Panc1 (cell line): ENCODE results near the gene ZNF500. TPM values are rescaled to one million over a fixed set of nuclear protein-coding genes. Genes with fewer than 3 reads are reported as not detected.
A peak's percentile ranks its signal among the peaks of the same experiment; 100 is the strongest.

ENCODE experiments used
- ATAC-seq: fragments of 200-7000 bp; cut with Tn5 transposase; 2 replicates; pipeline ENCODE4 v1.9.1; 2020; ENCODE audit warnings: mild to moderate bottlenecking, moderate library complexity
- BruUV-seq: library from RNA; stranded (reverse); fragments of 400-500 nt; replicated peaks from 2 replicates; lab custom pipeline; 2021; lab: Mats Ljungman, UMichigan
- CTCF ChIA-PET: fragments of 300-600 bp; sonication (Branson Sonifier 250); formaldehyde crosslinking; loops from one replicate; lab custom pipeline; 2022; ENCODE audit warnings: antibody characterized with exemption; lab: Charles Lee
- POLR2A ChIA-PET: fragments of 300-600 bp; sonication (Branson Sonifier 250); formaldehyde crosslinking; loops from one replicate; lab custom pipeline; 2022; ENCODE audit warnings: antibody characterized with exemption; lab: Charles Lee
- DNase-seq: peaks from one replicate; pipeline ENCODE4 v3.0.0-alpha.2; 2010; ENCODE audit warnings: low read depth, low spot score
- H3K27ac ChIP-seq: 2 replicates; pipeline ENCODE4 v1.5.1; 2011; ENCODE audit warnings: mild to moderate bottlenecking, low read length, inconsistent platforms
- H3K27me3 ChIP-seq: fragments of 200-500 bp; sonication (Bioruptor generic); 2 replicates; pipeline ENCODE4 v1.6.0; 2014; ENCODE audit warnings: low read length, inconsistent platforms; ENCODE audit not compliant: control insufficient read depth, insufficient read depth
- H3K36me3 ChIP-seq: fragments of 200-500 bp; sonication (Bioruptor generic); 2 replicates; pipeline ENCODE4 v1.5.1; 2014; ENCODE audit warnings: inconsistent platforms, mild to moderate bottlenecking, low read length, moderate library complexity; ENCODE audit not compliant: control insufficient read depth, insufficient read depth
- H3K4me1 ChIP-seq: 2 replicates; pipeline ENCODE4 v1.5.1; 2011; ENCODE audit warnings: inconsistent platforms, mild to moderate bottlenecking, low read length, moderate library complexity; ENCODE audit not compliant: control insufficient read depth, insufficient read depth
- H3K4me3 ChIP-seq, 2 experiments: 2 replicates each; pipeline ENCODE4 v1.5.1; 2011 to 2012; ENCODE audit warnings: low read depth in 2 of 2, low read length in 2 of 2, mild to moderate bottlenecking in 2 of 2, inconsistent platforms in 1 of 2, moderate library complexity in 1 of 2
- H3K9me3 ChIP-seq: fragments of 200-500 bp; sonication (Bioruptor generic); 2 replicates; pipeline ENCODE4 v1.5.1; 2014; ENCODE audit warnings: low read depth, mild to moderate bottlenecking, inconsistent platforms, low read length, moderate library complexity; ENCODE audit not compliant: control insufficient read depth, insufficient read depth
- CTCF ChIP-seq: fragments of 450-650 bp; IDR thresholded peaks from 2 replicates; pipeline ENCODE4 v1.5.1; 2017; ENCODE audit warnings: mild to moderate bottlenecking
- POLR2AphosphoS5 ChIP-seq: IDR thresholded peaks from 2 replicates; pipeline ENCODE4 v1.6.1; 2012; ENCODE audit warnings: mild to moderate bottlenecking, low read depth, low read length, moderate library complexity
- REST ChIP-seq, 2 experiments: IDR thresholded peaks; 2 replicates each; pipeline ENCODE4 v1.6.1; 2011 to 2012; ENCODE audit warnings: low read depth in 2 of 2, control low read depth in 1 of 2, low read length in 1 of 2, mild to moderate bottlenecking in 1 of 2, moderate library complexity in 1 of 2; ENCODE audit not compliant: insufficient read depth in 1 of 2
- SIN3A ChIP-seq: IDR thresholded peaks from 2 replicates; pipeline ENCODE4 v1.6.1; 2012; ENCODE audit warnings: low read depth, mild to moderate bottlenecking, low read length, moderate library complexity, borderline replicate concordance; ENCODE audit not compliant: insufficient read depth
- TCF7L2 ChIP-seq: IDR thresholded peaks from 2 replicates; pipeline ENCODE4 v1.6.1; 2011; ENCODE audit warnings: mild to moderate bottlenecking, low read depth, low read length, inconsistent platforms
- in situ Hi-C: cut with HindIII; loops from 2 replicates; pipeline ENCODE4 v1.10.0; 2016; ENCODE audit warnings: low sequenced_read_pairs, low pct_unique_long_range_greater_than_20kb
- intact Hi-C: fragments of 100-400 bp; cut with micrococcal nuclease; formaldehyde crosslinking; loops from one replicate; pipeline ENCODE4 v1.10.0; 2022; ENCODE audit not compliant: unreplicated experiment
- total RNA-seq: library from RNA; stranded (reverse); gene quantifications from one replicate; pipeline ENCODE4 v1.2.1, GENCODE V29; 2021; ENCODE audit not compliant: unreplicated experiment

ZNF500 gene
- total RNA-seq, 1 experiment from 2014 or later = 25.8 TPM

GRCh38 chr16:4713663-4714501 is 53.1 kb downstream of the ZNF500 start:
- no peak overlapping the region for H3K27ac ChIP-seq
- no peak for TF ChIP-seq SIN3A
- TF ChIP-seq TCF7L2 = no peak
- no peak for TF ChIP-seq POLR2AphosphoS5
- TF ChIP-seq REST (IDR thresholded peaks at IDR 0.05; ENCODE audit: insufficient read depth in 1 of 2, low read depth in 2 of 2, low read length in 1 of 2) = no peak
- TF ChIP-seq CTCF = no peak
- in situ Hi-C loops = no loop called here
- DNase-seq (no peak), ATAC-seq (peak; percentile 49; the same call in 1 of the 2 replicates)
- CTCF ChIA-PET = no interaction called here
- no peaks in the 10 kb centered on the region for H3K27me3 ChIP-seq
- intact Hi-C loops = no loop called here
- H3K4me1 ChIP-seq = no peaks in the 10 kb centered on the region
- POLR2A ChIA-PET = no interaction called here
- H3K9me3 ChIP-seq = no peaks in the 10 kb centered on the region
- no peak overlapping the region for H3K4me3 ChIP-seq
- H3K36me3 ChIP-seq = no peaks in the 10 kb centered on the region
- no TSS peak for BruUV-seq

GRCh38 chr16:4709481-4709880 is 57.5 kb downstream of the ZNF500 start:
- ChIA-PET CTCF (no interaction called here), POLR2A (no interaction called here)
- no peak overlapping the region for H3K4me3 ChIP-seq
- no peak overlapping the region for H3K27ac ChIP-seq
- BruUV-seq = no TSS peak
- H3K9me3 ChIP-seq = no peaks in the 10 kb centered on the region
- ATAC-seq (no peak), DNase-seq (no peak)
- no peaks in the 10 kb centered on the region; the same call in 1 of the 2 replicates for H3K36me3 ChIP-seq
- intact Hi-C loops (no loop called here), in situ Hi-C loops (no loop called here)
- TF ChIP-seq POLR2AphosphoS5 (no peak), REST (IDR thresholded peaks at IDR 0.05; ENCODE audit: insufficient read depth in 1 of 2, low read depth in 2 of 2, low read length in 1 of 2) (no peak), SIN3A (no peak), TCF7L2 (no peak), CTCF (no peak)
- no peaks in the 10 kb centered on the region for H3K27me3 ChIP-seq
- no peaks in the 10 kb centered on the region for H3K4me1 ChIP-seq
